ENCODE measurements around the gene ARL5A.
A peak's percentile ranks its signal among the peaks of the same experiment; 100 is the strongest.
"Not testable (repeated sequence)": the region's sequence is repeated elsewhere in the genome, so short reads cannot be mapped to it uniquely, and the experiment has no call there.

The ARL5A gene

DNA sequence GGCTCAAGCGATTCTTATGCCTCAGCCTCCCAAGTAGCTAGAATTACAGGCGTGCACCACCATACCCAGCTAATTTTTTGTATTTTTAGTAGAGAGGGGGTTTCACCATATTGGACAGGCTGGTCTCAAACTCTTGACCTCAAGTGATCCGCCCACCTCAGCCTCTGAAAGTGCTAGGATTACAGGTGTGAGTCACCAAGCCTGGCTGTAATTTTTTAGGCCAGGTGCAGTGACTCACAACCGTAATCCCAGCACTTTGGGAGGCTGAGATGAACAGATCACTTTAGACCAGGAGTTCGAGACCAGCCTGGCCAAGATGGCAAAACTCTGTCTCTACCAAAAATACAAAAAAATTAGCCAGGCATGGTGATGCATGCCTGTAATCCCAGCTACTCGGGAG lies 33.8 kb downstream of the ARL5A start:
- not testable (repeated sequence) for DNase-seq

DNA sequence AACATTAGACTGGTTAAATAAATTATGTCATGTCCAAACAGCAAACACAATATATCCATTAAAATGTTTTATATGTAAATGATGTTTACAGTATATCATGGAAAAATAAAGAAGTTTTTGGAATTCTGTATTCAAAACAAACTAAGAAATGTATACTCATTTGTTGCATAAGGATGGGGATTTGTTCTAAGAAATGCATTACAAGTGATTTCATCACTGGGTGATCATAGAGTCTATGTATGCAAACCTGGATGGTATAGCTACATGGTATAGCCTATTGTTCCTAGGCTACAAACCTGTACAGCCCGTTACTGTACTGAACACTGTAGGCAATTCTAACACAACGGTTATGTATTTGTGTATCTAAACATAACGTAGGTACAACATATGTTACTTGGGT lies 35.1 kb downstream of the ARL5A start:
- DNase-seq: no peak

GRCh38 chr2:151792589-151792988 lies 35.6 kb downstream of the ARL5A start:
- no peak for DNase-seq

DNA sequence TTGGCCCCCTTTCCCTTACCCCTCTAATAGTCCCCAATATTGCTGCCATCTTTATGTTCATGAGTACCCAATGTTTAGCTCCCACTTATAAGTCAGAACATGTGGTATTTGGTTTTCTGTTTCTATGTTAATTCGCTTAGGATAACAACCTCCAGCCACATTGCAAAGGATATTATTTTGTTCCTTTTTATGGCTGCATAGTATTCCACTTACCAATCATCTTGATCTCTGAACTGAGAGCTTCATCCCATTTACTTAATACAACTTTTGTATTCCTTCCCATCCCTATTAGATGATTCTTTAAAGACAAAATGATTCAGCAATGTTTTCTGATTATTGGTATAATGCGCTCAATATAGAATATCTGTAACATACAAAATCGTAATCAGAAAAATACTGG lies 36.7 kb downstream of the ARL5A start:
- no peak for DNase-seq

DNA sequence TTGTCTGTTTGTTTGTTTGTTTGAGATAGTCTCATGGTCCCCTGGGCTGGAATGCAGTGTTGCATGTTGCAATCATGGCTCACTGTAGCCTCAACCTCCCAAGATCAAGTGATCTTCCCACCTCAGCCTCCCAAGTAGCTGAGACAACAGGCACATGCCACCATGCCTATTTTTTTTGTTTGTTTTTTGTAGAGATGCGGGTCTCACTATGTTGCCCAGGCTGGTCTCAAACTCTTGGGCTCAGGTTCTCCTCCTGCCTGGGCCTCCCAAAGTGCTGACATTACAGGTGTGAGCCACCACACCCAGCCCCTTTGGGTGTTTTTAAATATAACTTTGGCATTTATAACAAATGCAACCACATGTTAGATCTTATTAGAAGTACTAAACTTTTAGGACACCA lies 37.5 kb downstream of the ARL5A start:
- no peak for DNase-seq

DNA sequence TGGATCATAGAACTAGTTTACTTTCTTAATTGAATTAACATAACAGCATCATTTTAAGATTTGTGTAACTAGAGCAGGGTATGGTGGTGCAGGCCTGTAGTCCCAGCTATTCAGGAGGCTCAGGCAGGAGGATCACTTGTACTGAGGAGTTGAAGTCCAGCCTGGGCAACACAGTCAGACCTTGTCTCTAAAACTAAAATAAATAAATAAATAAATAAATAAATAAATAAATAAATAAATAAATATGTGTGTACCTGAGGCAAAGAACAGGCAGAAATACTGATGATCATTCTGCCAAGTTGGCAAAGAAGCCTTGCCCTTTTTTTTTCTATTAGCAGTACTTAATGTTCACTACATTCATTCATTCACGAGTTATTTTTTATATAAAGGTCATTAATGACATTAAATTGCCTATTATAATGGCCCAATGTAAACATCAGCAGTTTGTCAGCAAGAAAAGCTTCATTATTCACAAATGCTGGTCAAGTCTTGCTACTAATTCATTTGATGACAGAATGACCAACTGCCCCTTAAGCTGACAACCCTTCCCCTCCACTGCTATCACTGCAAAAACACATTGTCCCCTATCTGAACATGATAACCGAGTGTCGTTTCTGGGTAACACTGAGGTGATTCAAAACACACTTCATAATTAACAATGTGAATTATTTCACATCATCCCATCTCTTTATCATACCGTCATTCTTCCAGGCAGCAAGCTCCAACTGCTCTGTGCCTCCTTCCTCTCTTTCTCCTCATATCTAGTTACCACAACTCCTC lies 39.0 kb downstream of the ARL5A start:
- DNase-seq: no peak

GRCh38 chr2:151786483-151786882 lies 41.7 kb downstream of the ARL5A start:
- DNase-seq: no peak

DNA sequence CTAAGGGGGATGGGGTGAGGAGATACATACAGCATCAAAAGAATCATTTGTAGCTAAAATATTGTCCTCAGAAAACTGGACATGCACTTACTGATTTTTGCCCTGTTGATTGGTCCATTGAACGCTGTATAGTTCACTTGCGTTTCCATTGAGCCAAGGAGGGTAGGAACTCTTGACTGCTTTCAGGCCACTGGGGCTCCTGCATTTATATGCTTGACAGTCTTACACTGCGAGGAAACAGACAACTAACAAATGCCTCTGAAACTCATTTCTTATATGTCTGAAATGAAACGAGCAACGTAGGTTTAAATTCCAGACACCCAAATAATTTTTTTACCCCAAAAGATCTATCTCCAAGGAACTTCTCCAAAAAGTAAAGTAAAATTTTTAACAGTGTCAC lies 42.1 kb downstream of the ARL5A start:
- DNase-seq: no peak

GRCh38 chr2:151783133-151783520 lies 45.1 kb downstream of the ARL5A start:
- no peak for DNase-seq

- no peak for DNase-seq
These were observed 45.7 kb downstream of the ARL5A start for GRCh38 chr2:151782378-151783132.

DNA sequence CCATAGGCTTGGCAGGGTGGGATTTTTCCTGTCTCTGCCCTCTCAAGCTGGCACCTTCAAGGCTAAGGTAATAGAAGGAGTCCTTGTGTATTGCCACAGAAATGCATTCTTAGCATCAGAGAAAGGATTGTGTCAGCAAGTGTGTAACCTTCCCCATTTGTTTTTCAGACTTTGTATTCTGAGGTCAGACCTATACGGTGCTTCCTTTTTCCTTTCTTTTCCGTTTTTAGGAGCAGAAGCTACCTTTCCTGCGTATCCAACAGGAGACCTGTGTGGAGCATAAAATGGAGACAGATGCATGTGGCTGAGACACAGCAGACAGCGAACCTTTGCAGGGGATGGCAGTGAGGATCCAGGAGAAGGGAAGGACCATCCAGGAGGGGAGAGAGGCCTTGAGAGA lies 46.6 kb downstream of the ARL5A start:
- no peak for DNase-seq

GRCh38 chr2:151780938-151781337 lies 47.3 kb downstream of the ARL5A start:
- no peak for DNase-seq

- DNase-seq: no peak
These were observed 50.3 kb downstream of the ARL5A start for GRCh38 chr2:151777935-151778334.

DNA sequence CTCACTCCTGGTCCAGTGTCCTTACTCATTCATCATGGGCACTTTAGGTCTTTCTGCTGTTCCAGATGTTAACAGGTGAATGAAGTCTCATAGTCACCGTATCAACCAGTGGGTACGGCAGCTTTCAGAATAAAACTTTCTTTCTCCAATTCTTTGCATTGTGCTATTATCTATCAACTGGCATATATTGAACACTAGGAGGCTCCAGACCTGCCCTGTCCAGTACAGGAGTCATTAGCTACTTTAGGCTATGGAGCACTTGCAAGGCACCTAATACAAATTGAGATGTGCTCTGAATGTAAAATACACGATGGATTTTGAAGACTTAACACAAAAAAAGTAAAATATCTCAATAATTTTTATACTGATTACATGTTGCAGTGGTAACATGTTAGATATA lies 50.7 kb downstream of the ARL5A start:
- no peak for DNase-seq

GRCh38 chr2:151776367-151776766 lies 51.9 kb downstream of the ARL5A start:
- no peak for DNase-seq

DNA sequence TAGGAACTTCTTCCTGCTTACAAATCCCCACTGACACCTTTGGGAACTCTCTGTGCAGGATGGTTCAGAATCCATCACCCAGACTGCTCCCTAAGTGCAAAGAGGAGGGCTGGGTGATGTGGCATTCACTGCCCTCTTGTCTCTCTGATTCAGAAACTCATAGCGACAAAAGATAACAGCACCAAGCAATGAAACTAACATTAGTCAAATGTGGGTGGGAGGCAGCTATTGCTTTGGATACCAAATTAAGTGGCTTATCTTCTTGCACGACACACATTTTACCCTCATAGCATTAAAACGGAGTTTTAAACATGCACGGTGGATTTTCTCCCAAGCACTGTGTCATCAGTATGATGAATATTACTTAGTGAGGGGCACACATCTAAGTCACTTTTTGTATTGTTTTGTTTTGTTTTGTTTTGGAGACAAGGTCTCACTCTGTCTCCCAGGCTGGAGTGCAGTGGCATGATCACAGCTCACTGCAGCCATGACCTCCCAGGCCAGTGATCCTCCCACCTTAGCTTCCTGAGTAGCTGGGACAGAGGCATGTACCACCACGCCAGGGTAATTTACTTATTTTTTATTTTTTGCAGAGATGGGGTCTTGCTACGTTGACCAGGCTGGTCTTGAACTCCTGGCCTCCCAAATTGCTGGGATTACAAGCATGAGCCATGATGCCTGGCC lies 53.0 kb downstream of the ARL5A start:
- no peak for DNase-seq

DNA sequence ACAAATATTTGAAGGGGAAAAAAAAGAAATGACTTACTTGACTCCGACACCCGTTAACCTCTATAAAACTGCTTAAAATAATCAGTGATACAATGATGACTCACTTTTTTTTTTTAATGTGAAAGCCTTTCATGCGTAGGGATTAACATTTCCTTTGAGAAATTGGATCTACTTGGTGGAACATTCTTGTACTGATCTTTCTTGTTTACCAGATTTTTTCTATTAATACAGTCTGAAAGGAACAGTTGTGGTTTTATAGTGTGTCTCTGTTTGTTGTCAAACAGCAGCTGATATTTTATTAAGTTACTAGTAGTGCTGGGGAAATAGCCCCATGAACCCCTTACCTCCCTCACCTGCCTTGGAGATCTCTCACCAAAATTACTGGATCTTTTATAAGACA lies 53.7 kb downstream of the ARL5A start:
- no peak for DNase-seq

GRCh38 chr2:151771599-151772358 lies 56.4 kb downstream of the ARL5A start:
- no peak for DNase-seq

- no peak for DNase-seq
These were observed 57.2 kb downstream of the ARL5A start for GRCh38 chr2:151770995-151771394.

DNA sequence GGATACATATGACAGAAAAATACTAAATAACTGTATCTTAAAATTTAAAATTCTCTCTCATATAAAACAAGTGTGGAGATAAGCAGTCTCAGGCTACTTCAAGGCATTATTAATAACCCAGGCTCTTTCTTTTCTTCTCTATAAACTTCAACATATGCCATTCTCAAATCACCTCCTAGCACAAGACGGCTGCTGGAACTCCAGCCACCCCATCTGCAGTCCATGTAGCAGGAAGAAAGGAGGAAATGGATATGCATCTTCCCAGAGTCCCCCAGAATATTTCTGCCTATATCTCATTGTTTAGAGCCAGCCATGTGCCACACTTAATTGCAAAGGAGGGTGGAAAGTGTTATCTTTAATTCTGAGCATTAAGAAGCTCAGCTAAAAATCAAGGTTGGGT lies 58.6 kb downstream of the ARL5A start:
- DNase-seq: no peak

DNA sequence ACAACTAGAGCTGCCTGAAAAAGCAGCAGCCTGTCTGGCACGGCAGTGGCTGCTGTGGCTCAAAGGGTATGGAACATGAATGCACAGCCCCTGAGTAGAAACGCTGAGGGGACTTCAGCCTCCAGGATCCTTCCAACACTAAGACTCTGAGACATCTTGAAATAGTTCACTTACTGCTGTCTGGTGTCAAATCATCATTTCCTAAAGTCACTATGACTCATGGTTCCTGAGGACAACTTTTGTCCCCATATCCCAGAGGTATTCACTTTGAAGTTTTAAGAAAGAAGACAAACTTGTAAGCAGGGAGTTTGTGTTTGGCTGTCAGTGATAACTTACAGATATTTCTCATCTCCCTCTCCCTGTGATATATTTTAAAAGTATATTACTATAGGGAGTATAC lies 60.7 kb downstream of the ARL5A start:
- DNase-seq: no peak

GRCh38 chr2:151766437-151767153 lies 61.6 kb downstream of the ARL5A start:
- peak in 1 of 2 donors; percentile 2 for DNase-seq

All from stimulated activated CD4-positive, alpha-beta T cell treated with anti-CD3 and anti-CD28 coated beads, Interleukin-2, amount 100 ng/mL, for 48 hours (primary cell).